Superior temporal gyrus (tissue), 1 donor: ENCODE data around the gene RRN3.
"Not testable (repeated sequence)": the region's sequence is repeated elsewhere in the genome, so short reads cannot be mapped to it uniquely, and the experiment has no call there.

Source experiments
- DNase-seq: peaks from one replicate; pipeline ENCODE4 v3.0.0-alpha.2; 2016; ENCODE audit errors: extremely low spot score

RRN3 gene

DNA sequence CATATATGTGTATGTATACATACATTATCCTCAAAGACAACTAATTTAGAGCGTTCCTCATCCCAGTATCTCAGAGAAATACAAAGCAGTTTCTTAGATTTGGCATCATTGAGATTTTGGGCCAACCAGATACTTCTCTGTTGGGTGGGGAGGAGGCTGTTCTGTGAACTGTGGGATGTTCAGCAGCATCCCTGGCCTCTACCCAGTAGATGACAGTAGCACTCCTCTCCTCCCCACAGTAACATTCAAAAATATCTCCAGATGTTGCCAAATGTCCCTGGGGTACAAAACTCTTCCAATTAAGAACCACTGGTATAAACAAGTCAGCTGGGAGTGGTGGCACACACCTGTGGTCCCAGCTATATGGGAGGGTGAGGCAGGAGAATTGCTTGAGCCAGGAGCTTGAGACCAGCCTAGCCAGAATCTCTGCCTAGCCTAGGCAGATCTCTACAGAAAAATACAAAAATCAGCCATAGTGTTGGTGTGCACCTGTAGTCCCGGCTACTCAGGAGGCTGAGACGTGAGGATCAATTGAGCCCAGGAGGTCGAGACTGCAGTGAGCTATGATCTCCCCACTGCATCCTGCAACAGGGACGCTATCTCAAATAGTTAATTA lies 6.4 kb upstream of the RRN3 start:
- DNase-seq = not testable (repeated sequence)

DNA sequence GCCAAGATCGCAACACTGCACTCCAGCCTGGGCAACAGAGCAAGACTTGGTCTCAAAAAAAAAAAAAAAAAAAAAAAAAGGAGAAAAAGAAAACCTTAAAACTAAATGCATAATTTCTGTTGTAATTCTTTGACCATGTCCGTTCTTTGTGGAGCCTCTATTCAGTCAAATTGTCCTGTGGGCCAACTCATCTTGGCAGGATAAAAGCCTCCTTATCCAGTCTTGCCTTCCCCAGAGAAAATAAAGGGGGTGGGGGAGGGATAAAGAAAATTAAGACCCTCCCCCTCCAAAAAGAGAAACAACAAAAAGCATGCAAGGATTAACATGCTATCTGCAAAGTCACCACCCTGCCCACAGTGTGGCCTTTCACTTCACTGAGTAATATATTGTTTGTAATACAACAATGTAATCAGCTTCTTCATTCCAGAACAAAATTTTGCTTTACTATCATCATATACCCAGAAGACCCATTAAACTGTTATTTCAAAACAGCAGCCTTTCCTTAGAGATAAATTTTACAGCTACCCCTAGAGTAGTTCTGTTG lies 5.4 kb upstream of the RRN3 start:
- not testable (repeated sequence) for DNase-seq

DNA sequence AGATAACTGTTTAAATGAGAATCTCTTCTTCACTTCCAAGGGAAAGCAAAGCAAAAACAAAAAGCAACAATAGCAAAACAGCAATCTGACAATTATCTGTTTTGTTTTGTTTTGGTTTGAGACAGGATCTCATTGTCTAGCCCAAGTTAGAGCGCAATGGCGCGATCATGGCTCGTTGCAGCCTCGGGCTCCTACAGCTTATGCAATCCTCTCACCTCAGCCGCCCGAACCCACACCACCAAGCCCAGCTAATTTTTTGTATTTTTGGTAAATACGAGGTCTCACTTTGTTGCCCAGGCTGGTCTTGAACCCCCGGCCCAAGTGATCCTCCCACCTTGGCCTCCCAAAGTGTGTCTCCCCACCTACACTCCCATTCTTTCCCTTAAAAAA lies 2.5 kb upstream of the RRN3 start:
- DNase-seq = not testable (repeated sequence)

DNA sequence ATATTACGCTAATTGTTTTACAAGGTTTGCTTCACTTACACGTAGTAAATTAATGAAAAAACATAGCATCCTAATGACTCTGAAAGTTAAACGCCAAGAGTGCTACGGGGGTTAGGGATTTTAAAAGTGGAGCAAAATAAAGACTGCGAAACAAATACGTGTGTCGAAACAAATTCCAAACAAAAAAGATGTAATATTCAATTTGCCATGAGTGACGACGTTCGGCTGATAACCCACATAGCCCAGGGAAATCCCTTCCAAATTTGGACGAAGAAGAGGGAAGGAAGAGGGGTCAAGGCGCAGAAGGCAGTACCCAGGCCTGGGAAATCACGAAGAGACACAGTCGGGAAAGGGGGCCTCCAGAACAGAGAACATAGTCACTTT lies 509 bp downstream of the RRN3 start:
- DNase-seq = not testable (repeated sequence)

DNA sequence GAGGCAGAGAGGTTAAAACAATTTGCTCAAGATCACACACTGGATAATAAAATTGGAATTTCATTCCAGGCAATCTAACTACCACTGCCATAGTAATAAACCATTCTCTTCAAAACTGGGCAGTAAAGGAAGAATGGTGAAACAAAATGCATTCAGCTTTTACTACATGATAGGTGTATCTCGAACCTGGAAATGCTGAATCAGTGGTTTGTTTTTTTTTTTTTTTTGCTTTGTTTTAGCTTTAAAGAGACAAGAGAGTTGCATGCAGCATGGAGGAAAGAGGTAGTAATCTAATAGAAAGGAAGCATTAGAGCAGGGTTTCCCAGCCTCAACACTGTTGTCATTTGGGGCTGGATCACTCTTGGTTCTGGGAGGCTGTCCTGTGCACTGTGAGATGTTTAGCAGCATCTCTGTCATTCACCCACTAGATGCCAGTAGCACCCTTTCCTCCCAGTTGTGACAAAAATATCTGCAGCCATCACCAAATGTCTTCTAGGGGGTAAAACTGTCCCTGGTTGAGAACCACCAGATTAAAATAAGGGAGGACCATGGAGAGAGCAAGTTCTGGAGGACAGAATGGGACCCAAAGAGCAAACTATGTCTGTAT lies 3.3 kb downstream of the RRN3 start:
- not testable (repeated sequence) for DNase-seq

DNA sequence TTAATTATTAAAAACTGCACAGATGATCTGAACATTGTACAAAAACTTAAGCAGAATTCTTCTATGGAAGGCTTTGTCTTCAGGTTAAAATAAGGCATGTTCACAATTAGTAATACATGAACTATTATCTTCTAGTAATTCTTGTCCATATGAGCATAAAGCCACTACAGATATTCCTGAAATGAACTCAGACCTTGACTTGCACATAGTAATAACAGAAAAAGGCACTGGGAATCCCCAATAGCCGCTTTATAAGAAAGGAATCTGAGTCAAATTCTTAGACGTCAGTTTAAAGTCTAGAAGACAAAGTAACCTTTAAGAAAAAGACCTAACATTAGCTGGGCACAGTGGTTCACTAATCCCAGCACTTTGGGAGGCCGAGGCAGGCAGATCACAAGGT lies 11.3 kb downstream of the RRN3 start:
- not testable (repeated sequence) for DNase-seq

DNA sequence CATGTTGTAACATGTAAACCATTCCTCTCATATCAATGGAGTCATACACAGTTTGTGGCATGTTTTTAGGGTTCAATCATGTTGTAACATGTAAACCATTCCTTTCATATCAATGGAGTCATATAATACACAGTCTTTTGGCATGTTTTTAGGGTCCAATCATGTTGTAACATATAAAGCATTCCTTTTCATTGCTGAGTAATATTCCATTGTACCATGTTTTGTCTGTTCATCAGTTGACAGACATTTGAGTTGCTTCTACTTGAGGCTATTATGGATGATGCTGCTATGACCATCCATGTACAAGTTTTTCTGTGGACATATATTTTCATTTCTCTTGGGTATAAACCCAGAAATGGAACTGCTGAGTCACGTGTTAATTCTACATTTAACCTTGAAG lies 13.2 kb downstream of the RRN3 start:
- DNase-seq = not testable (repeated sequence)

DNA sequence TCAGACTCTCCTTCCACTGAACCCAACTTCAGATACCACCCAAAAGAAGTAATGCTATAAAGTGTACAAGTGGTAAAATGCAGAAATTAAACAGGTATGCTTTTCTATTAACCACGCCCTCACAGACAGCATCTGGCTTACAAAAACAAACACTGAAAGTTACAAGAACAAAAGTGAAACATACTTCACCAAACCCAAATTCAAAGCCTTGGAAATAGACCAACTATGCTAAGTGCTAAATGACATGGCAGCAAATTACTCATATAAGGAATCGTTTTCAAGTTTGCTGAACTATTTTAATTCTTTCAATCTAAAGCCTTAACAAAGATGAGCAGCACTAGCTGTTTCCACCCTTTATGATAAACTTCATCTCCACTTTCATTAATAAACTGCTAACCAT lies 17.9 kb downstream of the RRN3 start:
- not testable (repeated sequence) for DNase-seq

DNA sequence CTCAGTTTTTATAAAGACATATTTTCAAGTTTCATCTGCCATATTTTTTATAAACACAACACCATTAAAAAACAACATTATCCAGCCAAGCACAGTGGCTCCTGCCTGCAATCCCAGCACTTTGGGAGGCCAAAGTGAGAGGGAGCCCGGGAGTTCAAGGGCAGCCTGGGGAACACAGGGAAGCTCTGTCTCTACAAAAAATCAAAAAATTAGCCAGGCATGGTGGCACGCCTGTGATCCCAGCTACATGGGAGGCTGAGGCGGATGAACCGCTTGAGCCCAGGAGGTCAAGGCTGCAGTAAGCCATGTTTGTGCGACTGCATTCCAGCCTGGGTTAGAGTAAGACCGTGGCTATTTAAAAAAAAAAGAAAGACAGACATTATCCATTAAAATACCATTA lies 21.0 kb downstream of the RRN3 start:
- DNase-seq = no peak

DNA sequence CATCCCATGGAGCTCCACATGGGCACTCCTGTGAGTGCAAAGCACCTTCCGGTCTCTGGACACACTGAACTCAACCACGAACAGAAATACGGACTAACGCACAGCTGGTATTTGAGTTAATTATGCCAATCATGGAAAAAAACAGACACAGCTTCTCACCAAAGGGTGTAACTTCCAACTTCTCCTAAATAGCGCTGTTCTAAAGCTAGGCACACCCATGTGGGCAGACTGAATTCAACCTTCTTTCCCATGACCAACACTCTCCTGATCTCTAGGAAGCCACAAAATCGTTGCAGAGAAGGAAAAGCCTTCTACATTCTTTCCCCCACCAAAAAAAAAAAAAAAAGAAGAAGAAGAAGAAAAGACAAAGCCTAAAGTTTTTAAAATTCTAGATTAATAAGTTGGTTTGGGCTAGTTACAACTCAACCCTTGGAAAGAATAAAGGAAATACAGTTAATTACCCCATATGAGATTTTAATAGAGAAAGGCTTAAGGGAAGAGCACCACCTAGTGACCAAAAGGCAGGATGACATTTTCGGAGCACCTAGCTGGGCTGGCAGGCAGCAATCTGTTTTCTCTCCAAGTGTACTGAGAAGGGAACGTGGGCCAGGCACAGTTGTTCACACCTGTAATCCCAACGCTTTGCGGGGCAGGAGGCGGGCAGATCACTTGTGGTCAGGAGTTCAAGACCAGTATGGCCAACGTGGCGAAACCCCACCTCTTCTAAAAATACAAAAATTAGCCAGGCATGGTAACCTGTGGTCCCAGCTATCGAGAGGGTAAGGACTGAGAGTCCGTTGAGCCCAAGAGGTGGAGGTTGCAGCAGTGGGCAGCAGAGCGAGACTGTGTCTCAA lies 21.9 kb downstream of the RRN3 start:
- DNase-seq = not testable (repeated sequence)

DNA sequence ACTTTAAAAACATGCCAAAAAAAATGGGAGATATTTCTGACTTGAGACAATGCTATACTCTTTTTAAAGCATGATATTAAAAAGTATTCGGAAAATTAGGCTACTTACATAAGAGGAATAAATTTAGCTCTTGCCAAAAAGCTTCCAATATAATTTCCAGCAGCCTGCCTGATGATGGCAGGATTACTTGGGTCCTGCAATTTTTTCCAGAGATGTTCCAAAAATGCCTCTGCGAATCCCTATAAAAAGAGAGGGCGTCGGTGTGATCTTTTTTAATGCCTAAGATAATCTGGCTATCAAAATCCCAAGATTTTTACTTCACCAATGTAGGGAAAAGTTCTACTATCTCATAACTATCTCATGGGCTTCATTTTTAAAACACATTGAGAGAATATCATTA lies 23.1 kb downstream of the RRN3 start:
- not testable (repeated sequence) for DNase-seq

DNA sequence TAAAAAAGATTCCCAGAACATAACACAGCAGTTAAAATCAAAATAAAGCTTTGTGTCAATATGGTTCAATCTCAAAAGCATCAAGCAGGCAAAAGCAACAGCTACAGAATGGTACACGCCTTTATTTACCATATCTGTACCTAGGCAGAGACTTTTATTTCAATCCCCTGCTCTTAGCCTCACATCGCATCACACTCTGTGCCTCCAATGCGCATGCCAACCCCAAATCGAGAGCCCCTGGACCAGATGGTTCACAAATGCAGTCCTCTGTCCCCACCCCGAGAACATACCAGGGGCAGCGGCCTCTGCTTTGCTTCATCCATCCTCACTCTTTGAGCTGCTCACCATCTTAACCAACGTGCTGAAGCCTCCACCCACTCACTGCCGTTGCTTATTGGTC lies 27.4 kb downstream of the RRN3 start:
- not testable (repeated sequence) for DNase-seq

DNA sequence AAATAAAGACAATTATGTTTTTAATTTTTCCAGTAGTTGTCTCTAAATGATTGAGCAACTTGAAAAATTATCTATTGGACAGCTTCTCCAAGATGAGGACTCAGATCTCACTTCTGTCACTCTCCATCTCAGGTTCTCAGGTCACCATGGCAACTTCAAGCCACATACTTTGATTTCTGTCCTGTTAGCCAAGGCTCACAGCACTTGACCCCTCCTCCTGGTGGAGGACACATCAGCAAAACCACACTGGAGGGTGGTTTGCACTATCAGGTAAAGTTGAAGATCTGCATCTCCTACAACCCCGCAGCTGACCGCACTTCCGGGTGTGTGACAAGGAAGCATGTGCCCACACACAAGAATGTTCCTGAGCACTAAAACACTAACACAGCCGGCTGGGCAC lies 28.1 kb downstream of the RRN3 start:
- not testable (repeated sequence) for DNase-seq

DNA sequence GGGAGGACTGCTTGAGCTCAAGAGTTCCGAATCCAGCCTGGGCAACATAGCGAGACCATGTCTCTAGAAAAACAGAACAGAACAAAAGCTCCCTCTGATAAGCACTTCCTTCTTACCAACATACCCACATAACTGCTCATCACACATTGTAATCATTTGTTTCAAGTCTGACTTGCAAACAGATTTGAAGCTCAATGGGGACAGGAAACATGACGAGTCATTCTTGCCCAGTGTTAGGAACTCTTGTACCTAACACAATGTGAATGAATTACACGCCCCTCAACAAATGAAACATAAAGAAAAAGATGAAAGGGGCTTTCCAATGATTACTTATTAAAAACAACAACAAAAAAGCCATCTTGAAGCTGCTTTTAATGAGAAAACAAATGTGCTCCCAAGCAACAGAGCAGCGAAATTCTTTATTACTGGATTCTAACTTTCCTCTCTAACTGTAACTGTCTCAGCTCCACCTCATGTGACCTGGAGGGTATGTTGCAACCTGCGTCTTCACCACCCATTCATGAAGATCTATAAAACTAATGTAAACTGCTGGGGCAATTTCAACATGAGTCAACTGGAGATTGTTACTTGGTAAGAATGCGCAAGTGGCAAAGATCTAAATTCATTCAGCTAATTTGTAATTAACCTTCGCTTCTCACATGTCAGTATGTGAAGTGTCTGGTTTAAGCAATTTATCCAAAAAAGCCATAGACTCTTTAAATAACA lies 31.8 kb downstream of the RRN3 start:
- DNase-seq = not testable (repeated sequence)

DNA sequence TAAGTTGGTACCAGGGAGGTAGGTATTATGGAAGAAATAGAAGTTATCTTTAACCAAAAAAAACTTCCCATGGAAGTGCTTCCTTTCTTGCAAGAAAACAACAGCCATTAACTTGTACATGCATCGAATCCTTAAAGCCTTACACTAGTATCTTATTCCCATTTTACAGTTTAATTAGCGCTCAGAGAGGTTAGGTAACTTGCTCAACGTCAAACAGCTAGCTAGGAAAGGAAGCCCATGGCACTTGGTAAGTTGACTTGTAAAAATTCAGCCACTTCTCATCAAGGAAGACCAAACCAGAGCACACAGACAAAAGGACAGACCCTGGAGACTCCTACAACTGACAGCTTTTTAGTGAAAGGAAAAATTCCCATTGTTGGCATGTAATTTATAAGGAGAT lies 34.7 kb downstream of the RRN3 start:
- DNase-seq = no peak

DNA sequence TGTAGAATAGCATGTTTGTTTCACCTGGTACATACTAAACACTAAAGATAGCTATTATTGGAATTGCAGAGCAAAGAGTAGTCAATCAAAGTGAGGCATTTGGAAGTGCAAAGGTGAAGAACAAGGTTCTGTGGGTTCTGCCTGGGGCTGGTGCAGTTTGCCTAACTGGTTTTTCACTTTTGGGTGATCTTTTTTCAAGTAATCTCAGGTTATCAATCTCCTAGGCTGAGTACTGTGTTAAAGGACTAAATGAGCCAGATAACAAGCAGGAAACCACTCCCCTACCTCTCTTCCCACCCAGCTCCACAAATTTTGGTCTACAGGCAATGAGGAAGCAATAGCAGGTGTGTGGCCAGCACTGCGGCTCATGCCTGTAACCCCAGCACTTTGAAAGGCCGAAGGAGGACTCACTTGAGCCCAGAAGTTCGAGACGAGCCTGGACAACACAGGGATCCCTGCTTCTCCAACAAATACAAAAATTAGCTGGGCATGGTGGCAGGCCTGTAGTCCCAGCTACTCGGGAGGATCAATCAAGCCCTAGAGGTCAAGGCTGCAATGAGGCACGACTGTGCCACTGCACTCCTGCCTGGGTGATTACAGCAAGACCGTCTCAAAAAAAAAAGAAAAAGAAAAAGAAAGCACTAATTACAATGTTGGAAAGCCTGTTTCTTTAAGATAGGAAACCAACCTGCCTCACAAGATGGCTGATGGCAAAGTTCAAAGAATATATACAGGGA lies 36.2 kb downstream of the RRN3 start:
- no peak for DNase-seq

DNA sequence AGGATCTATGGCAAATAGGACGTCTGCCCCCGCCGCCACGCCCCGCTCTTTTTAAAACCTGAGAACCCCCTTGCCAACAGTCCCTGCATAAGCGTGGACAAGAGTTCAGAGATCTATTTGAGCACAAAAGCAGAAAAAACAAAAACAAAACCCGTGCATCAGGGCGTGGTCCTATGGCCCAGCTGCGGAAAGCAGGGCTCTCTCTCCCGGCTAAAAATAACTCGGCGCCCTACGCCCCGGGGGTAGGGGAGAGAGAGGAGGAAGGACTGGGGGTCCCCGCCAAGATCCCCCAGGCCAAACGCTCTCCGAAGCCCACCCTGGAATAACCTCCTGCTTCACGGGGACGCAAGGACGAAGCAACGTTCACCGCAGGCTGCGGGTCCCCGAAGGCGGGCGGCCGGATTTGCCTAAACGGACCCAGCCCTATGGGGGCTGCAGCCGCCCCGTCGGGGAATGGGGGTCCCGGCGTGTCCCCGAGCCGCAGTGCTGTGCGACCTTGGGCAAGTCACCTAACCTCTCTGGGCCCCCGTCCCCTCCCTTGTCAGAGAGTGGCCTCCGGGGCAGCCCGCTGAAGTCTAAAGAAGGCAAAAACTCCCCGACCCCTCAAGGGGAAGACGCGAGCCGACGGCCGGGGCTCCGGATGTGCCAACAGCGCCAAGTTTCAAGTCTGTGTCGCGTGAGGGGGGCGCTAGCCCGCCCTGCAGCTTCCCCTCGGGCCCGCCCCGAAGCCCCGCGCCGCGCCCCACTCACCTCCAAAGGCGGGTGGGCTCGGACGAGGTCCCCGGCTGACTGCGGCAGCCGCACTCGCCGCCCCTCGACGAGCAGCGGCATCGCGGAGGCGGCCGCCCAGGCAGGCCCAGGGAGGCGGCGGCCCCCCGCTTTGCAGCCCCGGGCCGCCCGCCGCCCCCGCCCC lies 38.7 kb downstream of the RRN3 start:
- no peak for DNase-seq

DNA sequence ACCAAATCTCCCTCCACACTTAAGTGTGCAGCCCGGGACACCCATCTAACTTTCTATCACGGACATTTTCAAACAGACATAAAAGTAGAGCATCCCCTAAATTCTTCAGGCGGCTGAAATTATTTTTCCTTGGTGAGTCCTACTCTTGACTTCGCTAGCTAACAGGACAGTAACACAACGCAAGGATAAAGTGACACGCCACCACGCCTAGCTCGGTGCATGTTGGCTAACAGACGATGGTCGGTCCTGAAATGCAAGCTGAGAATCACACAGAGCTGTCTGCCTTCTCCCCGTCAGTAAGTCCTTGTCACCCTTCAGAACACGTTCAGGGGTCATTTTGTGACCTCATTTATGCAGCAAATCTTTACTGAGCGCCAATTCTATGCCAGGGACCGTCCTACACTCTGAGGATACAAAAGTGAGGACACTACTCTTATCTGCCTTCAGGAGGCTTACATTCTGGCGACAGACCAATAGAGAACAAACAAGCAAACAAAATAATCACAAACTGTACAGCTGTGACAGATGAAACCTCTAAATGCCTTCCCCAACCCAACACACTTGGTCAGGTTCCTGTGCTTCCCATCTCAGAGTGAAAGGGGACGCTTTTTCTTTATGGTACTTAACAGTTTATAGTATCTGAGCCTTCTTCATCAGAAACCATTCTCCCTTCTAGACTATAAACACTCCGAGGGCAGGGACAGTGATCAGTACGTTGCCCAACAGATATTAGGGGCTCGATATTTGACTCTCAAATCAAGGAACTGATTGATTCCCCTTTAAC lies 39.5 kb downstream of the RRN3 start:
- DNase-seq = no peak

DNA sequence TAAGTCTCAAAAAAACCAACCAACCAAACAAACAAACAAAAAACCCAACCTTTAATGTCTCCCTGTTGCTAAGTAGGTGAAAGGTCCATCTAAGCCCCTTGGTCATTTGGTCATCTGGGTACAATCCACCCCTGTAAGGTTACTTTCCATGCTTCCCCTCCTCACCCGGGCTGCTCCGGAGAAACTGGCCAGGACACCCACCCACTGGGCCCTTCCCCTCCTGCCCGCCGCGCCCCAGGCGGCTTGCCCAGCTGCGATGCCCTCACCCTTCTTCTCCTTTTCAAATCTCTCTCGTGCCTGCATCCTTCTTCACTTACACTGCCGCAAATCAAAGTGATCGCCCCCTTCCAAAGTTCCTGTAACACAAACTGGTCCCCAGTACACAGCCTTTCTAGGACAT lies 40.2 kb downstream of the RRN3 start:
- DNase-seq = no peak
